ENCODE measurements around the gene CACUL1.
"Not testable (repeated sequence)": the region's sequence is repeated elsewhere in the genome, so short reads cannot be mapped to it uniquely, and the experiment has no call there.

Gene CACUL1

GRCh38 chr10:118682533-118682932 is 72.2 kb downstream of the CACUL1 start:
- DNase-seq, result no peak

DNA sequence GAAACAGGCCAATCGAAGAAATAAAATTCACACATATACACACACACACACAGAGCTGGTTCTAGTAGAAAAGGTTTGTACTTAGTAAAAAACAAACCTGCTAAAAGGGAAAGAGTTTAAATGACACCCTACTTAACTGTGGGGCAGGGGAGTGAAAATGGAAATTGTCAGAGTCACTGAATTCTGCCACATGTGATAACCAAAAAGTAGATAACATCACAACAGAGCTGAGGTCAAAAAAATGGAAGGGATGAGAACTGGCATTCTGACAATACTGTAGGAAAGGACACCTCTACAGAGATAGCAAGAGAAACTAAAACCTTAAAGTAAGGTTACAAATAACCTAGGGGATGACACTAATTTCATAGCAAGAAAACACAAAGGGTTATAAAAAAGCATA is 74.6 kb downstream of the CACUL1 start:
- DNase-seq, result no peak

- DNase-seq, result no peak
Observed at GRCh38 chr10:118674226-118674919, 80.4 kb downstream of the CACUL1 start.

GRCh38 chr10:118672766-118673715 is 81.7 kb downstream of the CACUL1 start:
- no peak for DNase-seq

DNA sequence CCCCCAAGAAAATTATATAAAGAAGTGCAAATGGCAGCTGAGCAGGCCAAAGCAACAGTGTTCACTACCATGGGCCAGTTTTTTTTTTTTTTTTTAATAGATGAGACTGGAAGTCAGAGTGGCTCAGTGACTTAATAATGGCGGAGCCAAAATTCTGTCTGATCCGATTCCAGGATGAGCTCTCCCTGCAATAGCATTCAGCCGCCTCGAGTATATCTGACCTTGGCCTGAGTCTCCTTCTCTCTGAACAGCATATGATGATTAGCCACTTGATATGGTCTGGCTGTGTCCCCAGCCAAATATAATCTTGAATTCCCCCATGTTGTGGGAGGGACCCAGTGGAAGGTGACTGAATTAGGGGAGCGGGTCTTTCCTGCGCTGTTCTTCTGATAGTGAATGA is 82.6 kb downstream of the CACUL1 start:
- DNase-seq, result no peak

GRCh38 chr10:118671221-118671620 is 83.5 kb downstream of the CACUL1 start:
- DNase-seq, result not testable (repeated sequence)

GRCh38 chr10:118670472-118671124 is 84.2 kb downstream of the CACUL1 start:
- no peak for DNase-seq

- no peak for DNase-seq
Observed at GRCh38 chr10:118669835-118670234, 84.9 kb downstream of the CACUL1 start.

DNA sequence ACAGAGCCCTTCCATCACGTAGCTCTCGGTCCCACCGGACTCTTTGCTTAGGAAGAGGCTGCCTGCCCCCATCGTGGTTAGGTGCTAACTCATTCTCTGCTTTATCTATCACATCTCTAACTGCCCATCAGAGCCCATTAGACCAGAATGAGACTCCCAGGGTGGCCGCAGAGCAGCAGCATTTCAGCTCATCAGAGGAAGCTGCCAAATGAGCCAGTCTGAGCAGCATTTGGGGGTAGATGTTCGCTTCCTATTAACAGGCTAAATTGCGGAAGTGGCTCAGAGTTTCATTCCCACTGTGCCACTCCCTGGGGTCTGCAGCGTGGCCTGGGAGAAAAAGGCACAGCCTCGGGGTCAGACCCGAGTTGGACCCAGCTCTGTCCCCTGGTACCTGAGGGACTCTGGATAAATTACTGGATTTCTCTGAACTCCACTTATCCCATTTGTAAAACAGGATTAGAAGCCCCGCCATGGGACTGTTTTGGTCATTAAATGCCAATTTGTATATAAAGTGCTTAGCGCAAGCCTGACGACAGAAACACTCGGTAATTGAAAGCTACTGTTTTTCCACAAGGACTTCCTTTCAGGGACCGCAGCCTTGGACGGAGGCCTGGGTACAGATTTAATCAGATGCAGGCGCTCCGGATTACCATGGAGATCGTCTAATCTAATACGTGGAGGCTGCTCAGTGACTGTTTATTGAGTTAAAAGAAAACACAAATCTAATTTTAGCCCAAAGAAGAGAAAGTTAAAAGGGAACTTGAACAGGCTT is 85.6 kb downstream of the CACUL1 start:
- DNase-seq, result no peak

DNA sequence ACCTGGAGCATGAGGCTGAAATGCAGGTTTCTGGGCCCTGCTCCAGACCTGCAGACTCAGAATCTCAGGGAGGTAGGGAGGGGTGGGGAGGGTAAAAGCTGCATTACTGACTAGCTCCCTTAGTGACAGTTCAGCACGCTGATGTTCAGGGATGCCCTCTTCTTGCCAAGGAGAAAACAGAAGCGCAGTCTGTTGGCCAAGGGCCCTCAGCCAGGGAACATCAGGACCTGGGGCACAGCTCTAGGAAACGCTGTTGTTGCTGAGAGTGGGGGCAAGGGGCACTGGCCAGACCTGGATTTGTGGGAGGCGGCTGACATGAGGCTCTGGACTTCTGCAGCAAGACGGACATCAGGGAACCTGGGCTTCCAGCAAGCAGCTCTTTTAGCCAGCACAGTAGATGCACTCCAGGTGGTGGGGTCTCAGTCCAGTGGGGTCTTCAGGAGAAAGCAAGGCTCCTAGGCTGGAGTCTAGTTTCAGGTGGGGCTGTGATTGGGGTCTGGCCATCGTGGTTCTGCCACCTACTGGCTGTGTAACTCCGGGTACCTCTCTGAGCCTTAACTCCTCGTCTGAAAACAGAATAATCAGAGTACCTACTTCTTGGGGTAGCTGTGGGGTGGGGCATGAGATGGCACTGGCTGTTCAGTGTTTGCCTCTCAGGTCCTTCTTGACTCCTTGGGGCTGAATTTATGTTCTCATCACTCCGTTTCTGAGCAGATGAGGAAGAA is 86.4 kb downstream of the CACUL1 start:
- DNase-seq, result no peak

GRCh38 chr10:118667732-118668131 is 87.0 kb downstream of the CACUL1 start:
- DNase-seq, result no peak

- DNase-seq, result no peak
Observed at GRCh38 chr10:118666350-118666749, 88.4 kb downstream of the CACUL1 start.

- DNase-seq, result no peak
Observed at GRCh38 chr10:118664321-118664720, 90.4 kb downstream of the CACUL1 start.

GRCh38 chr10:118663176-118663575 is 91.6 kb downstream of the CACUL1 start:
- no peak for DNase-seq

- DNase-seq, result no peak
Observed at GRCh38 chr10:118662228-118663035, 92.3 kb downstream of the CACUL1 start.

DNA sequence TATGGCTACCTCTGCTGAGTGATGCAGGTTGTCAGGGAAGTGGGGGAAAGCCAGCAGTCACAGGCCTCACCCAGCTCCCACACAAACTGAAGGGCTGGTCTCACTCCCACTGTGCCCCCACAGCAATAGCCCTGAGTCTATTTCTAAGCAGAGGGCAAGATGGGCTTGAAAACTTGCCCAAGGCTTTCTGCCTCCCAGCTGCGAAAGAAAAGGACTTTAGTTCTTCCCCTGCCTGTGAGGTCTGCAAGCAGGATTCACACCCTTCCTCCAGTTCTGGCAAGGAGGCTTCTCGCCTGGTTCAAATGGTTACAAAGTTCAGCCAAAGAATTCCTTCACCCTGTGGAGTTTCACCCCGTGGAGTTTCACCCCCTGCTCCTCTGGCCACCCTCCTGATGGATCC is 96.0 kb downstream of the CACUL1 start:
- no peak for DNase-seq

GRCh38 chr10:118658168-118658567 is 96.6 kb downstream of the CACUL1 start:
- DNase-seq, result not testable (repeated sequence)

DNA sequence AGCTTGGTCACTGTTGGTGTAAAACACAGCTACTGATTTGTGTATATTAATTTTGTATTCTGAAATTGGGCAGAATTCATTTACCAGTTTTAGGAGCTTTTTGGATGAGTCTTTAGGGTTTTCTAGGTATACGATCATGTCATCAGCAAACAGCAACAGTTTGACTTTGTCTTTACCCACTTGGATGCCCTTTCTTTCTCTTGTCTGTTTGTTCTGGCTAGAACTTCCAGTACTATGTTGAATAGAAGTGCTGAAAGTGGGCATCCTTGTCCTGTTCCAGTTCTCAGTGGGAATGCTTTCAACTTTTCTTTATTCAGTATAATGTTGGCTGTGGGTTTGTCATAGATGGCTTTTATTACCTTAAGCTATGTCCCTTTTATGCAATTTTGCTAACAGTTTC is 109.5 kb downstream of the CACUL1 start:
- DNase-seq, result not testable (repeated sequence)

DNA sequence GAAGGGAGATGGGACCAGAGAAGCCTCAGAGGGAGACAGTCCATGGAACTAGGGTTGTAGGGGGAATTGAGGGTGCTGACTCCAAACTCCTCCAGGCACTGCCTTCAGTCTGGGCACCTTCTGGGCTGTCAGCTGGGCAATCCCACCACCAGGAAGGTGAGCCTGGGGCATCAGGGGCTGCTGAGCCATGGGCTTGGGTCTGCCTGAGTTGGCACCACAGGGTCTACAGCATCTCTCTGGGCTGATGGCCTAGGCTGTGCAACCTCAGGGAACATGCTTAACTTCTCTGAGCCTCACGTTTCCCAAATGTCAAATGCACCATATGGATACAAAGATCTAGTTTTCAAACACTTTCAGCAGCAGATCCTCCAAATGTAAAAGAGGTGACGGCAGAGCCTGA is 112.5 kb downstream of the CACUL1 start:
- DNase-seq, result no peak

DNA sequence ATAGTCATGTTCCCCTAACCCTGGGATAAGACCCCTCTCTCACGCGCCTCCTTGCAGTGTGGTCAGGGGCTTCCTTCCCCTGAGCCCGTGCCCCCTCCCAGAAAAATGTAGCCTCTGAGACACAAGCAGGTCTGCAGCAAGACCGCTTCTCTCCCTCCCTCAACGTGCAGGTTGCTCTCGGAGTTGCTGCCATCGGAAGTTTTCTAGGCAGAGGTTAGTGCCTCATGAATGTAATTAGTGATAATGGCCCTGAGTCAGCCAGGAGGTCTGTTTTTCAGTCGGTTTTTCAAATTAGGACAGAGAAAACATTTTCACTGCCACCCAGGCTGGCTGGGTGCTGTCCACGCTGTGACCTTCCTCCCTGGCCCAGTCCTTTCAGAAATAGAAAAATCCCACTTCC is 116.1 kb downstream of the CACUL1 start:
- no peak for DNase-seq
